Gastroesophageal sphincter (tissue), 4 donors: ENCODE results near the gene PSMB5. TPM values are rescaled to one million over a fixed set of nuclear protein-coding genes. Genes with fewer than 3 reads are reported as not detected.
A peak's percentile ranks its signal among the peaks of the same experiment; 100 is the strongest.

ENCODE experiments used
- ATAC-seq: fragments of 150-250 bp; one replicate; pipeline ENCODE4 v1.9.1; 2016; ENCODE audit warnings: mild to moderate bottlenecking, moderate library complexity
- H3K27ac ChIP-seq, 4 donors: fragments of 200-600 bp; sonication (generic) in 3 of 4; 1 replicate in 3 of 4; 2 replicates in 1 of 4; pipeline ENCODE4 v1.5.1; 2016 to 2019
- H3K27me3 ChIP-seq: fragments of 200-600 bp; sonication (generic); one replicate; pipeline ENCODE4 v1.5.1; 2019
- H3K36me3 ChIP-seq, 2 donors: fragments of 200-600 bp; sonication (generic); one replicate each; pipeline ENCODE4 v1.5.1; 2019; ENCODE audit warnings: control low read depth in 1 of 2
- H3K4me1 ChIP-seq, 3 donors: fragments of 200-600 bp; sonication (generic); 1 replicate in 2 of 3; 2 replicates in 1 of 3; pipeline ENCODE4 v1.5.1; 2016 to 2019; ENCODE audit warnings: control low read depth in 2 of 3
- H3K4me3 ChIP-seq, 2 donors: fragments of 200-600 bp; sonication (generic); one replicate each; pipeline ENCODE4 v1.5.1; 2019; ENCODE audit warnings: mild to moderate bottlenecking in 1 of 2, moderate library complexity in 1 of 2
- H3K9me3 ChIP-seq, 3 donors: fragments of 200-600 bp; sonication (generic); one replicate each; pipeline ENCODE4 v1.5.1; 2017 to 2019; ENCODE audit warnings: control low read depth in 2 of 3
- CTCF ChIP-seq, 4 experiments: fragments of 200-600 bp in 2 of 4; fragments of 450-650 bp in 2 of 4; sonication (generic) in 1 of 4; IDR thresholded peaks; one replicate each; pipeline ENCODE4 v1.5.1; 2017 to 2019; ENCODE audit warnings: antibody characterized with exemption in 4 of 4, mild to moderate bottlenecking in 2 of 4, moderate library complexity in 2 of 4
- EP300 ChIP-seq: sonication (generic); formaldehyde crosslinking; IDR thresholded peaks from one replicate; pipeline ENCODE4 v1.6.1; 2017; ENCODE audit warnings: antibody characterized with exemption, mild to moderate bottlenecking
- POLR2A ChIP-seq, 2 donors: fragments of 450-650 bp; IDR thresholded peaks; one replicate each; pipeline ENCODE4 v1.6.1; 2017; ENCODE audit warnings: antibody characterized with exemption in 2 of 2, mild to moderate bottlenecking in 2 of 2, moderate library complexity in 1 of 2
- POLR2AphosphoS5 ChIP-seq: sonication (generic); formaldehyde crosslinking; IDR thresholded peaks from one replicate; pipeline ENCODE4 v1.6.1; 2017; ENCODE audit warnings: antibody characterized with exemption
- WGBS, 2 donors: methylation state at CpG; one replicate each; pipeline ENCODE4 v1.1.5; 2018; ENCODE audit warnings: low coverage in 1 of 2; 5-methylcytosine and 5-hydroxymethylcytosine counted together
- total RNA-seq, 4 donors: library from RNA; depleted of rRNA; stranded (reverse); fragments of >200 nt; gene quantifications; one replicate each; pipeline ENCODE4 v1.1.0, GENCODE V29; 2016

PSMB5 gene
- total RNA-seq, 4 donors from 2014 or later: 125 to 182 (median 133) TPM

- TF ChIP-seq EP300 (no peak), POLR2AphosphoS5 (no peak), CTCF (IDR thresholded peaks at IDR 0.05) (no peak), POLR2A (IDR thresholded peaks at IDR 0.05) (no peak)
- no peaks in the 10 kb centered on the region for H3K9me3 ChIP-seq
- no peaks in the 10 kb centered on the region for H3K27me3 ChIP-seq
- H3K4me1 ChIP-seq: peaks cover 0 to 46% (median 6%) of the 10 kb centered on the region in 3 donors
- H3K27ac ChIP-seq: peak overlapping the region; percentile 25 to 66 (median 56)
- 79 to 82% methylated on average over 3 to 5 of the region's 5 CpGs for WGBS, 2 donors
- peaks cover 13 to 97% of the 10 kb centered on the region in 2 donors for H3K36me3 ChIP-seq
- no peak for ATAC-seq
- H3K4me3 ChIP-seq: no peak overlapping the region
These were observed 43.3 kb upstream of the PSMB5 start for GRCh38 chr14:23077962-23078361.

GRCh38 chr14:23076785-23077408 lies 42.2 kb upstream of the PSMB5 start:
- no peak for ATAC-seq
- Histone ChIP-seq H3K27me3 (no peaks in the 10 kb centered on the region), H3K36me3 (peaks cover 13 to 99% of the 10 kb centered on the region in 2 donors), H3K4me1 (peaks cover 5 to 56% (median 13%) of the 10 kb centered on the region in 3 donors), H3K4me3 (no peak overlapping the region), H3K27ac (peak overlapping the region in 3 of 4 donors; percentile 39 to 50 (median 42)), H3K9me3 (no peaks in the 10 kb centered on the region)
- TF ChIP-seq EP300 (no peak), POLR2A (IDR thresholded peaks at IDR 0.05) (no peak), CTCF (IDR thresholded peaks at IDR 0.05) (peak; percentile 30 to 61 (median 54)), POLR2AphosphoS5 (no peak)
- 58 to 63% methylated on average over 4 to 5 of the region's 5 CpGs for WGBS, 2 donors

- WGBS, 2 donors: 77 to 92% methylated on average over 1 of the region's 1 CpG
- Histone ChIP-seq H3K4me3 (no peak overlapping the region), H3K9me3 (no peaks in the 10 kb centered on the region), H3K36me3 (peaks cover 8 to 79% of the 10 kb centered on the region in 2 donors), H3K4me1 (peaks cover 10 to 76% (median 24%) of the 10 kb centered on the region in 3 donors), H3K27ac (no peak overlapping the region), H3K27me3 (no peaks in the 10 kb centered on the region)
- TF ChIP-seq CTCF (IDR thresholded peaks at IDR 0.05) (no peak), POLR2AphosphoS5 (no peak)
- no peak for ATAC-seq
These were observed 40.2 kb upstream of the PSMB5 start for GRCh38 chr14:23074906-23075305.

DNA sequence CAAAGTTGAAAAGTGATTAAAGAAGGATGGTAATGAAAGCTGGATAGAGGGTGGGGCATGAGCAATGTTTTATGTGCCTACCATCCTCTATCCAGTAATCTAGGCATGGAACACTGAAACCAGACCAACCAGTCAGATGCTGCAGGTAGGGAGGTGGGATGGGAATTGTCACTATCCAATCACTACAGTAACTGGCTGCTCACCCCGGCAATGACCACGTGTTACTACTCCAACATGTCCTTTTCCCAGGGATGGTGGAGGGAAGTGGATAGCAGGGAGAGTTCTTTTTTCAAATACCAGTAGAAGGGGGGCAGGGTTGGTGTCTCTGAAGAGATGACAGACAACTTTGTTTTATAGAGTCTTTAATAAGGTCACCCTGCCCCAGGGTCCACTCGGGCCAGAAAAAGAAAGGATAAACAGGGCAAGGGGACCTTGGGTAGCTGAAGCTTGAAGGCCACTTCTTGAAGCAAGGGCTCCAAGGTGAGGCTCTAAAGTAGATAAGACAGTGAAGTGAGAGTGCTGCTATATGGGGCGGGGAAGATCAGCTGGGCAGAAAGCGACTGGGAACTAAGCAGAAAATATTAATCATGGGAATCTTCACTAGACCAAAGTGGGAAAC lies 37.3 kb upstream of the PSMB5 start:
- peaks cover 3 to 75% of the 10 kb centered on the region in 2 donors for H3K36me3 ChIP-seq
- 8 to 38% methylated on average over 2 to 5 of the region's 5 CpGs for WGBS, 2 donors
- H3K9me3 ChIP-seq: no peaks in the 10 kb centered on the region
- TF ChIP-seq EP300 (no peak), CTCF (IDR thresholded peaks at IDR 0.05) (no peak), POLR2AphosphoS5 (no peak), POLR2A (IDR thresholded peaks at IDR 0.05) (no peak)
- no peak for ATAC-seq
- H3K4me1 ChIP-seq: peaks cover 10 to 74% (median 24%) of the 10 kb centered on the region in 3 donors
- peak overlapping the region; percentile 41 to 62 for H3K4me3 ChIP-seq
- peak overlapping the region; percentile 37 to 90 (median 84) for H3K27ac ChIP-seq
- H3K27me3 ChIP-seq: no peaks in the 10 kb centered on the region
